COLO668 (cell line): Measurements from ENCODE around the gene GLRX3.
"Not testable (repeated sequence)": the region's sequence is repeated elsewhere in the genome, so short reads cannot be mapped to it uniquely, and the experiment has no call there.

Experiments
- DNase-seq: peaks from one replicate; lab custom pipeline; 2025; ENCODE audit not compliant: unreplicated experiment; lab: John Stamatoyannopoulos, UW

The GLRX3 gene

DNA sequence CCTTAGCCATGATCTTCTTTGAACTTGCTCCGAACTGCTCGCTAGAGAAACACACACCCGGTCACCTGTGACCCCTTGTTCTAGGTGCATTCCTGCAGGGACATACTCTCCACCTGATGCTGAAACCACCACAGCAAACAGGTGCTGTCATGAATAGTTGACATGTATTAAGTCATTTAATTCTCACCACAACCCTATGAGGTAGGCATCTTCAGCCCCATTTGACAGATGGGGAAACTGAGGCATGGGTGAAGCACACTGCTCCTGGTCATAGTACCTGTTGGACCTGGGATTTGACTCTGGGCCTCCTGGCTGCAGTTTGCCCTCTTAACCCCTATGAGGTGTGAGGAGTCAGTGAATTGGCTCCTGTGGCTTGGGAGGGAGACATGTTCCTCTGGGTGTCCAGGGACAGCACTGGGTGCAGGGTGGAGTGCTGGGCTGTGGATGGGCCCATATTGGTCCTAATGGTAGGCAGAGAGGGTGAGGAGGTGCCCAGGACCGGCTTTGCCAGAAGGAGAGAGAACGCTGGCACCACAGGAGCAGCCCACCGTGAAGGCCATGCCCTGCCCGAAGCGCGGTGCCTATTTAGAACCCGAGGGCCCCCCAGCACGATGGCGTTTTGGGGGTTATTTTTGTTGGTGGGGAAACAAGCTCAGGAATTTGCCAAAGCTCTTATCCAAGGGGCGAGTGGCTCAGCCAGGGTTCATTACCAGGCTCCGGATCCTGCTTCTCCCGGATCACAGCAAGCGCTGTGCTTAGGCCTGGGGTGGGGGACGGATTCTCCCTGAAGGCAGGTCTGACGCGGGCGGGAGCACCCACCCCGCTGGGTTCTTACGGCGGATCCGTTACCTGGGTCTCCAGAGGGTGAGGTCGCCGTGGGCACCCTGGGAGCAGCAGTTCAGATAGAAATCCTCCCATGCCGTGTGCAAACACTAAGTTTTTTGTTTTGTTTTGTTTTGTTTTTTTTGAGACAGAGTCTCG is 52.3 kb downstream of the GLRX3 start:
- DNase-seq, result no peak

DNA sequence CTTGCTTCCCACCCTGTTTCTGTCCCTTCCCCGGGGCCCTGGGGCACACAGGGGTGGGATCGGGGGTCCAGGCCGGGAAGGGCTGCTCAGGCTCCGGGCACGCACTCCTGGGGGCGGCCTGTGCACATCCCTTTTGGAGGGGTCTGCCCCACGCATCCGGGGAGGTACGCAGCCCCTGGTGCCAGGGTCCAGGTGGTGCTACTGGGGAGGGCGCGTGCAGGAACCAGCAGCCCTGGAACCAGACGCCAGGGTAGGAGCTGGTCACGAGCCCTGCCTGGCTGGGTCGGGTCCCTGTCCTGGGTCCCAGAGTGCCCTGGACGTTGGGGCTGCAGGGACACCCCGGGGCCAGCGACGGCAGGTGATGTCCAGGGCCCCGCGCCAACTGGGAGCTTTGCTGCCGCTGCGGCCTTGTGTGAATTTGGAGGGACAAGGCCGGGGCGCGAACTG is 53.4 kb downstream of the GLRX3 start:
- DNase-seq, result no peak

- DNase-seq, result peak; percentile 81
Observed at GRCh38 chr10:130190055-130190736, 54.0 kb downstream of the GLRX3 start.

- no peak for DNase-seq
Observed at GRCh38 chr10:130190737-130191115, 54.5 kb downstream of the GLRX3 start.

- no peak for DNase-seq
Observed at GRCh38 chr10:130191380-130191779, 55.2 kb downstream of the GLRX3 start.

GRCh38 chr10:130192276-130192848 is 56.2 kb downstream of the GLRX3 start:
- DNase-seq, result no peak

- no peak for DNase-seq
Observed at GRCh38 chr10:130193033-130193432, 56.8 kb downstream of the GLRX3 start.

DNA sequence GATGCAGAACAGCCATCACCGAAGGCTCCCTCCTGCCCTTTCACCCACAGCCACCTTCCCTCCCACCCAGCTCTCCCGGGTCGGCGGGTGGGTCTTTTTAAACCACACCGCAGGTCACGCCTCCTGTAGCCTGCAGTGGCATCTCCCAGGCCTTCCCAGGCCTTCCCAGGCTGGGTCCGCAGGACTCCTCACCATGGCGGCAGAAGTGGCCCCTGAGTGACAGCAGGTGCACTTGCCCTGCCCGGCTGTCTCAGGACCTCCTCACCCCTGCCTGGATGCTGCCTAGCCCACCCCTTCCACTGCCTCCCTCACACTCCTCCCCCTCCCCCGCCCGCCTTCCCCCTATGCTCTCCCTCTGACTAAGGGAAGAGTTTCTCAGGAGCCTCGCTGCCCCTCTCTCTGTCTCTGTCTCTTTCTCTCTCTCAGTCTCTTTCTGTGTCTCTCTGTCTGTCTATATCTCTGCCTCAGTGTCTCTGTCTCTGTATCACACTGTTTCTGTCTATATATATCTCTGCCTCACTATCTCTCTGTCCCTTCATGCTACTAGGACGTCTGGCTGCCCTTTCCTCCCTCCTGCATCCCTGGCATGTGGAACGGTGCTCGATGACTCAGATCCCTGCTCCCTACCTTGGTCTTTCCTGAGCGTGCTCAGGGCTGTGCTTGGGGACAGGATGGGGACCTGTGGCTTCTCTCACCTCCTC is 57.5 kb downstream of the GLRX3 start:
- DNase-seq, result no peak

GRCh38 chr10:130194194-130194990 is 58.2 kb downstream of the GLRX3 start:
- no peak for DNase-seq

DNA sequence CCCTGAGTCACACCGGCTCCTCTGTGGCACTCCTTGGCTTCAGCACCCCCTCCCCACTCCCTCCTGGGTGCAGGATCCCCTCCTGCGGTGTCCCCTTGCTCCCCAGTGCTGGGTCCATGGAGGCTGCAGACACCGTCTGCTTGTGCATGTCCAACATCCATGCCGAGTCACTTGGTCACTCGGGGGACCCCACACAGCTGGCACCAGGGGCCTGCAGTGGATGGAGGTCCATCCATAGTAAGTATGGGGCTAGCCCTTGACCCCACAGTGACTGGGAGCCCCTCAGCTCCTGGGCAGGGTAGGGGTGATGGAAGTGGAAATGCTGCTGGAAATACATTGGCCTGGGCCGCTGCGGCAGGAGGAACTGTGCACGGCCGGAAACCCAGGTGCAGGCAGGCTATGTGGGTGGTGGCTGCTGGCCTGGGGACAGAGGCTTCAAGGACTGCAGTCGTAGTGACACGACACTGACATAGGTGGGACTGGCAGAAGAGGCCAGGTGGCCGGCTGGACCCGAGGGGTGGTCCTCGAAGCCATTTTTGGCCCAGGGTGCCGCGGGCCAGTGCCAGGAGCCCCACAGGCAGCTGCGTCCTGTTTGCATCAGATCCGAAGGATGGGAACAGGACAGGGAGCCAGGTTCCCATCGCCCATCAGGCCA is 58.9 kb downstream of the GLRX3 start:
- no peak for DNase-seq

- DNase-seq, result no peak
Observed at GRCh38 chr10:130195746-130196294, 59.6 kb downstream of the GLRX3 start.

GRCh38 chr10:130196511-130197487 is 60.6 kb downstream of the GLRX3 start:
- DNase-seq, result no peak

GRCh38 chr10:130198651-130199050 is 62.5 kb downstream of the GLRX3 start:
- DNase-seq, result no peak

DNA sequence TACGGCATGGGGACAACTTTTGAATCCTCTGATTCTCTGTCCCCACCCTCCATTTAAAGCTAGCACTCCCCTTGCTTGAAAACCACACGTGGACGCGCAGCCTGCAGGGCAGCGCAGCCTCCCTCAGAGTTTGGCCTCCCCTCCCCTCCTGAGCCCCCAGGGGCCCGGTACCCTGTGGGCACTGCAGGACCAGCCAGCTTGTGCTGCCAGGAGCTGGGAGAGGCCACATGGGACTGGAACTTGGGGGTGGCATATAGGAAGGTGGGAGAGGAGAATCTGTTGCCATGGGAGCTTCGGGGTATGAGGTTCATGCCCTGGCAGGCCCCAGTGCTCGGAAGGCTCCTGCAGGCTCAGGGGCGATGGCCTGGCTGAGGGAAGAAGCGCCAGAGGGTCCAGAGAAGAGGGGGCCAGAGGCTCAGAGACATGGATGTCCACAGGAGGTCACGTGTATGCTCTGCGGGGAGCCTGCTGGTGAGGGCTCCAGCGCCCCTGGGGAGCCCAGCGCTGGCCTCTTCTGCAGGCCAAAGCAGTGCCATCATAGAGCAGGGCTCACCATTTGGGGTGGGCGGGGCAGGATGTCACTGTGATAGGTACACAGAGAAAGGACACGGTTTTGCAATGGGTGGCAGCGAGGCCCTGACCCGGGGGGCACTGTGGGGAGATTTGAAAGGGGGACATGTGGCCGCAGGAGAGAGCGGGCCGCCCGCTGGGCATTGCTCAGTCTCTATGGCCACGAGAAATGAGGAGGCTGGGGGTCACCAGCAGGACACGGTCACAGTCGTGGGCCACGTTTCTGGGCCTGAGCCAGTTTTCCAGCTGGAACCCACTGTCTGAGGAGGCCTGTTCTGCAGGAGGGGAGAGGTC is 64.2 kb downstream of the GLRX3 start:
- no peak for DNase-seq

DNA sequence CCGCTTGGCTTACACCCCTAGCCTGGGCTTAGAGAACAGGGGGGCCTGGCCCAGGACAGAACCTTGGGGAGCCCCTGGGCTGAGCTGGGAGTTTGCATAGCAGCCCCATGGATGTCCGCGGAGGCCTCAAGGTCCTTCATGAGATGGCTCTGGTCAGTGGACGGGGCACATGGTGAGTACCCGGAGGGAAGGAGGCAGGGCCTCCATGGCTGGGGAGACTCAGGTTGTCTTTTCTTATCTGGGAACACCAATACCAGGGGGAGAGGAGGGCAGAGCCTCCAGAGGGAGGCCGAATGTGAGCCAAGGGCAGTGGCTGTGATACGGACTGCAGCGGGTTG is 64.8 kb downstream of the GLRX3 start:
- DNase-seq, result no peak

GRCh38 chr10:130202150-130202549 is 66.0 kb downstream of the GLRX3 start:
- not testable (repeated sequence) for DNase-seq

DNA sequence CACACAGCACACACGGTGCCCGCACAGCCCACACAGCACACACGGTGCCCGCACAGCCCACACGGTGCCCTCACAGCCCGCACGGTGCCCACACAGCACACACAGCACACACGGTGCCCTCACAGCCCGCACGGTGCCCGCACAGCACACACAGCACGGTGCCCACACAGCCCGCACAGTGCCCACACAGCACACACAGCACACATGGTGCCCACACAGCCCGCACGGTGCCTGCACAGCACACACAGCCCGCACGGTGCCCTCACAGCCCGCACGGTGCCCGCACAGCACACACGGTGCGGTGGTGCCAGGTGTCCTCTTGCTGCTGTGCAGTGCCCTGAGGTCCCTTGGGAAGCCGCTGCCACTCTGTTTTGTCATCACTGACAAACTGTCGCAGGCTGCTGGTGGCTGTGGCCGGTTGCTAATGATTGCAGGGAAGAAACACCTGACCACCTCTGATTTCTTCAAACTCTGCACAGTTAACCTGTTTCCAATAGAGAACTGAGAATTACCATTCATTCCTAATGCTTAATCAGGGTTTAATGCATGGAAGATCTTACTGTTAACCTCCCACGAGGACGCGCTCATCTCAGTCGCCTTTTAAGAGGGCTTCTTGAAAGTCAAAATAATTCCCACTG is 66.9 kb downstream of the GLRX3 start:
- no peak for DNase-seq
